Caco-2 (cell line): ENCODE results near the gene CCDC54. TPM values are rescaled to one million over a fixed set of nuclear protein-coding genes. Genes with fewer than 3 reads are reported as not detected.

Experiments used
- BruUV-seq: library from RNA; stranded (reverse); fragments of 400-500 nt; replicated peaks from 2 replicates; lab custom pipeline; 2021; lab: Mats Ljungman, UMichigan
- CTCF ChIA-PET: fragments of 300-600 bp; sonication (Branson Sonifier 250); formaldehyde crosslinking; loops from one replicate; lab custom pipeline; 2022; ENCODE audit warnings: antibody characterized with exemption; lab: Charles Lee
- POLR2A ChIA-PET: fragments of 300-600 bp; sonication (Branson Sonifier 250); formaldehyde crosslinking; loops from one replicate; lab custom pipeline; 2022; ENCODE audit warnings: antibody characterized with exemption; lab: Charles Lee
- DNase-seq, 2 experiments: peaks; one replicate each; pipeline versions ENCODE4 v3.0.0 to v3.0.0-alpha.2; 2020 to 2022
- H3K27me3 ChIP-seq: replicated peaks from 2 replicates; pipeline ENCODE4 v1.6.0; 2011; ENCODE audit warnings: low read length; ENCODE audit not compliant: control insufficient read depth, insufficient read depth
- H3K36me3 ChIP-seq: 2 replicates; pipeline ENCODE4 v1.5.1; 2011; ENCODE audit warnings: low read length; ENCODE audit not compliant: control insufficient read depth, insufficient read depth
- H3K4me1 ChIP-seq: fragments of 250-450 bp; sonication (Bioruptor Pico); 2 replicates; pipeline ENCODE4 v1.5.1; 2020; ENCODE audit warnings: mild to moderate bottlenecking
- H3K4me3 ChIP-seq: 2 replicates; pipeline ENCODE4 v1.5.1; 2011; ENCODE audit warnings: low read depth, mild to moderate bottlenecking, control low read depth, low read length
- H3K9me3 ChIP-seq: fragments of 250-450 bp; sonication (Bioruptor Pico); 2 replicates; pipeline ENCODE4 v1.5.1; 2020; ENCODE audit warnings: mild to moderate bottlenecking, moderate library complexity
- H3K27ac Mint-ChIP-seq: one replicate; pipeline ENCODE4 v1.8.0; 2022; ENCODE audit warnings: mixed read lengths; ENCODE audit not compliant: unreplicated experiment
- H3K27me3 Mint-ChIP-seq: one replicate; pipeline ENCODE4 v1.8.0; 2022; ENCODE audit warnings: mixed read lengths; ENCODE audit not compliant: insufficient read depth, unreplicated experiment
- H3K36me3 Mint-ChIP-seq: one replicate; pipeline ENCODE4 v1.8.0; 2022; ENCODE audit warnings: mild to moderate bottlenecking, mixed read lengths; ENCODE audit not compliant: insufficient read depth, unreplicated experiment
- H3K4me1 Mint-ChIP-seq: one replicate; pipeline ENCODE4 v1.8.0; 2022; ENCODE audit warnings: low read depth, mixed read lengths; ENCODE audit not compliant: unreplicated experiment
- H3K4me3 Mint-ChIP-seq: one replicate; pipeline ENCODE4 v1.8.0; 2022; ENCODE audit warnings: mild to moderate bottlenecking, moderate library complexity, mixed read lengths; ENCODE audit not compliant: unreplicated experiment
- H3K9me3 Mint-ChIP-seq: one replicate; pipeline ENCODE4 v1.8.0; 2022; ENCODE audit warnings: mixed read lengths; ENCODE audit not compliant: unreplicated experiment
- intact Hi-C: fragments of 100-400 bp; cut with micrococcal nuclease; formaldehyde crosslinking; loops from one replicate; pipeline ENCODE4 v1.10.0; 2022; ENCODE audit not compliant: unreplicated experiment
- total RNA-seq: library from RNA; stranded (reverse); gene quantifications from 2 replicates; pipeline ENCODE4 v1.2.3, GENCODE V29; 2022
- TF ChIP-seq, protein P1 (sequence below), 2 experiments: fragments of 200-600 bp in 1 of 2; IDR thresholded peaks; 1 replicate in 1 of 2; 2 replicates in 1 of 2; pipeline versions ENCODE4 v1.5.1 to v1.8.0; 2011 to 2022; ENCODE audit warnings: antibody characterized with exemption in 1 of 2, control low read depth in 1 of 2, inconsistent platforms in 1 of 2, low read depth in 1 of 2, low read length in 1 of 2, mild to moderate bottlenecking in 1 of 2, moderate library complexity in 1 of 2; ENCODE audit not compliant: insufficient read depth in 1 of 2, severe bottlenecking in 1 of 2, unreplicated experiment in 1 of 2

CCDC54 gene
- total RNA-seq, 1 experiment from 2014 or later: not detected

DNA sequence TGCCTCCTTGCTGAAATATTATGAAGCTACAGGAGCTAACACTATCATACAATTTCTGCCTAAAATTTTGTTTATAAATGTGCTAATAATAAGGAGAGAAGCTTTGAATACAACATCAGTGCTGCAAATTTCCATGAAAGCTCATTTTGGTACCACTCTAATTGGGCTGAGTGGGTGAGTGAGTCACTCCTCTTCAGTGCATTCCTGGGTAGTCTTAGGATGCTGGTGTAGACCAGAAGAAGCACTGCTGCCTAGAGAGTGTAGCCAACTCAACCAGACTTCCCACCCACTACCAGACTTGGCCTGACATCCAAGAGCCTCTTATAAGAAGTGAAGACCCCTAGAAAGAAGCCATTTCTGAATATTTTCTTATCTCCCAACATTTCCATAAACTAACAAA lies 32.5 kb upstream of the CCDC54 start:
- H3K36me3 ChIP-seq: no peaks in the 10 kb centered on the region
- no peak overlapping the region for H3K4me3 ChIP-seq
- intact Hi-C loops: no loop called here
- no peak for DNase-seq
- H3K27me3 ChIP-seq: no peaks in the 10 kb centered on the region
- POLR2A ChIA-PET: no interaction called here
- H3K4me1 ChIP-seq: no peaks in the 10 kb centered on the region
- no peaks in the 10 kb centered on the region for H3K9me3 ChIP-seq
- Mint-ChIP-seq H3K27ac (no peak overlapping the region), H3K27me3 (no peaks in the 10 kb centered on the region), H3K4me3 (no peak overlapping the region), H3K9me3 (no peaks in the 10 kb centered on the region), H3K36me3 (no peaks in the 10 kb centered on the region), H3K4me1 (peaks cover 7% of the 10 kb centered on the region)
- TF ChIP-seq, protein P1, sequence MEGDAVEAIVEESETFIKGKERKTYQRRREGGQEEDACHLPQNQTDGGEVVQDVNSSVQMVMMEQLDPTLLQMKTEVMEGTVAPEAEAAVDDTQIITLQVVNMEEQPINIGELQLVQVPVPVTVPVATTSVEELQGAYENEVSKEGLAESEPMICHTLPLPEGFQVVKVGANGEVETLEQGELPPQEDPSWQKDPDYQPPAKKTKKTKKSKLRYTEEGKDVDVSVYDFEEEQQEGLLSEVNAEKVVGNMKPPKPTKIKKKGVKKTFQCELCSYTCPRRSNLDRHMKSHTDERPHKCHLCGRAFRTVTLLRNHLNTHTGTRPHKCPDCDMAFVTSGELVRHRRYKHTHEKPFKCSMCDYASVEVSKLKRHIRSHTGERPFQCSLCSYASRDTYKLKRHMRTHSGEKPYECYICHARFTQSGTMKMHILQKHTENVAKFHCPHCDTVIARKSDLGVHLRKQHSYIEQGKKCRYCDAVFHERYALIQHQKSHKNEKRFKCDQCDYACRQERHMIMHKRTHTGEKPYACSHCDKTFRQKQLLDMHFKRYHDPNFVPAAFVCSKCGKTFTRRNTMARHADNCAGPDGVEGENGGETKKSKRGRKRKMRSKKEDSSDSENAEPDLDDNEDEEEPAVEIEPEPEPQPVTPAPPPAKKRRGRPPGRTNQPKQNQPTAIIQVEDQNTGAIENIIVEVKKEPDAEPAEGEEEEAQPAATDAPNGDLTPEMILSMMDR (IDR thresholded peaks at IDR 0.05; ENCODE audit: insufficient read depth in 1 of 2, low read depth in 1 of 2, low read length in 1 of 2, severe bottlenecking in 1 of 2, unreplicated experiment in 1 of 2): no peak
- BruUV-seq: no TSS peak
- CTCF ChIA-PET: no interaction called here

DNA sequence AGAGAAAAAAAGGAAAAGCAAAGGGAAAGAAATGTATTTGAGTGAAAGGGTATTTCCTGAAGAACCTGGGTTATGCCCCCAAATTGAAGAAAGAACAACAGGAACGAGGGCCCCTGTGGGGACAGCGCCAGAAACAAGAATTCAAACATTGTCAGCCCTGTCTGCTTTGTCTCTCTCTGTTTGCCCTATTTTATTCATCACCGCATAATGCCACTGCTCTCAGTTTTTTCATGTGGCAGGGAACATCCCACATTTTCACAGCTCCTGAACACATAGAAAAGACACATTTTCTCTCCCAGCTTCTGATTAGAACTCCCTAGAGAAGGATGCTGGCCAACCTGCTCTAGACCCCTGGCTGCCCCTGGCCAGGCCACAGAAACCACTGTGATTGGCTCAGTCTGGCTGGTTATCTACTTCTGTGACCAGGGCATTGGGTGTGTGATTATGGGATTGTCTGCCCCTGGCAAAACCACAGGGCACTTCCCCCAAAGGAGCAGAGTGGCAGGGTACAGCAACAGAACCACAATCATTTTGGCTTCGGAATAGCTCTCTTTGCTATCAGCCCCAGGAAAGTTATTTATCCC lies 31.3 kb upstream of the CCDC54 start:
- no peak for DNase-seq
- Mint-ChIP-seq H3K4me1 (peaks cover 7% of the 10 kb centered on the region), H3K4me3 (no peak overlapping the region), H3K27me3 (no peaks in the 10 kb centered on the region), H3K9me3 (no peaks in the 10 kb centered on the region), H3K27ac (no peak overlapping the region), H3K36me3 (no peaks in the 10 kb centered on the region)
- ChIA-PET POLR2A (no interaction called here), CTCF (no interaction called here)
- no peaks in the 10 kb centered on the region for H3K36me3 ChIP-seq
- TF ChIP-seq, protein P1 (IDR thresholded peaks at IDR 0.05; ENCODE audit: insufficient read depth in 1 of 2, low read depth in 1 of 2, low read length in 1 of 2, severe bottlenecking in 1 of 2, unreplicated experiment in 1 of 2): no peak
- intact Hi-C loops: no loop called here
- no peak overlapping the region for H3K4me3 ChIP-seq
- no peaks in the 10 kb centered on the region for H3K4me1 ChIP-seq
- no TSS peak for BruUV-seq
- no peaks in the 10 kb centered on the region for H3K9me3 ChIP-seq
- H3K27me3 ChIP-seq: no peaks in the 10 kb centered on the region

DNA sequence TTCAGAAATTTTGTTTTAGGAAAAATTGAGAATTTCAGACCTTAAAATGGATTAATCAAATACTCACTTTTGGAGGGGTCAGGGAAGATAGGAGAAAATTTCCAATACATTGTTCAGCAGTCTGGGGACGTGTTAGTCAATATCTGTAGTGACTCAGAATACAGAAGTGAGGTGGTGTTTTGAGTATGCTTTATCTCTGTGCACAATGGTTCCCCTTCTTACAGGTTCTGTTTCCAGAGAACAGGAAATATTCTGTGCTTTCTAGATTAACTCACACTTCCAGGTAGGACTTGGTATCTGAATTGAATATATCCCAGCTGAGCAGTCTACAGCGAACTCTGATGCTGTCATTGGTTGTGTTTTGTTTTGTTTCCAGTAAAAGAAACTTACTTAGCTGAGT lies 30.7 kb upstream of the CCDC54 start:
- TF ChIP-seq, protein P1 (IDR thresholded peaks at IDR 0.05; ENCODE audit: insufficient read depth in 1 of 2, low read depth in 1 of 2, low read length in 1 of 2, severe bottlenecking in 1 of 2, unreplicated experiment in 1 of 2): no peak
- H3K27me3 ChIP-seq: no peaks in the 10 kb centered on the region
- no peaks in the 10 kb centered on the region for H3K36me3 ChIP-seq
- H3K4me1 Mint-ChIP-seq: peaks cover 7% of the 10 kb centered on the region
- no TSS peak for BruUV-seq
- intact Hi-C loops: no loop called here
- ChIA-PET CTCF (no interaction called here), POLR2A (no interaction called here)
- no peaks in the 10 kb centered on the region for H3K4me1 ChIP-seq
- H3K4me3 ChIP-seq: no peak overlapping the region
- H3K36me3 Mint-ChIP-seq: no peaks in the 10 kb centered on the region
- H3K9me3 ChIP-seq: no peaks in the 10 kb centered on the region
- DNase-seq: no peak
- H3K27ac Mint-ChIP-seq: no peak overlapping the region
- no peak overlapping the region for H3K4me3 Mint-ChIP-seq
- no peaks in the 10 kb centered on the region for H3K9me3 Mint-ChIP-seq
- no peaks in the 10 kb centered on the region for H3K27me3 Mint-ChIP-seq
